Muscle layer of colon (tissue), 2 donors: ENCODE data around the gene FBXW9.
A peak's percentile ranks its signal among the peaks of the same experiment; 100 is the strongest.
"Not testable (repeated sequence)": the region's sequence is repeated elsewhere in the genome, so short reads cannot be mapped to it uniquely, and the experiment has no call there.

Experiments used
- H3K27ac ChIP-seq: one replicate; pipeline ENCODE4 v1.7.0; 2013; ENCODE audit warnings: low read depth, mild to moderate bottlenecking, low read length, moderate library complexity
- H3K27me3 ChIP-seq, 2 donors: one replicate each; pipeline ENCODE4 v1.7.0; 2013; ENCODE audit warnings: low read length in 2 of 2, mild to moderate bottlenecking in 2 of 2; ENCODE audit not compliant: insufficient read depth in 2 of 2, control insufficient read depth in 1 of 2
- H3K36me3 ChIP-seq: one replicate; pipeline ENCODE4 v1.7.0; 2013; ENCODE audit warnings: mild to moderate bottlenecking, low read length; ENCODE audit not compliant: insufficient read depth
- H3K4me1 ChIP-seq: one replicate; pipeline ENCODE4 v1.7.0; 2013; ENCODE audit warnings: mild to moderate bottlenecking, low read length; ENCODE audit not compliant: insufficient read depth
- H3K4me3 ChIP-seq, 2 donors: one replicate each; pipeline ENCODE4 v1.7.0; 2013; ENCODE audit warnings: low read length in 2 of 2, low read depth in 1 of 2, mild to moderate bottlenecking in 1 of 2, moderate library complexity in 1 of 2
- H3K9ac ChIP-seq: one replicate; pipeline ENCODE4 v1.7.0; 2013; ENCODE audit warnings: low read length
- H3K9me3 ChIP-seq: one replicate; pipeline ENCODE4 v1.7.0; 2013; ENCODE audit warnings: mild to moderate bottlenecking, low read length
- donor health status: abdominal sarcoma.
- donor health status: Adenocarcinoma of cecum.

Gene FBXW9

DNA sequence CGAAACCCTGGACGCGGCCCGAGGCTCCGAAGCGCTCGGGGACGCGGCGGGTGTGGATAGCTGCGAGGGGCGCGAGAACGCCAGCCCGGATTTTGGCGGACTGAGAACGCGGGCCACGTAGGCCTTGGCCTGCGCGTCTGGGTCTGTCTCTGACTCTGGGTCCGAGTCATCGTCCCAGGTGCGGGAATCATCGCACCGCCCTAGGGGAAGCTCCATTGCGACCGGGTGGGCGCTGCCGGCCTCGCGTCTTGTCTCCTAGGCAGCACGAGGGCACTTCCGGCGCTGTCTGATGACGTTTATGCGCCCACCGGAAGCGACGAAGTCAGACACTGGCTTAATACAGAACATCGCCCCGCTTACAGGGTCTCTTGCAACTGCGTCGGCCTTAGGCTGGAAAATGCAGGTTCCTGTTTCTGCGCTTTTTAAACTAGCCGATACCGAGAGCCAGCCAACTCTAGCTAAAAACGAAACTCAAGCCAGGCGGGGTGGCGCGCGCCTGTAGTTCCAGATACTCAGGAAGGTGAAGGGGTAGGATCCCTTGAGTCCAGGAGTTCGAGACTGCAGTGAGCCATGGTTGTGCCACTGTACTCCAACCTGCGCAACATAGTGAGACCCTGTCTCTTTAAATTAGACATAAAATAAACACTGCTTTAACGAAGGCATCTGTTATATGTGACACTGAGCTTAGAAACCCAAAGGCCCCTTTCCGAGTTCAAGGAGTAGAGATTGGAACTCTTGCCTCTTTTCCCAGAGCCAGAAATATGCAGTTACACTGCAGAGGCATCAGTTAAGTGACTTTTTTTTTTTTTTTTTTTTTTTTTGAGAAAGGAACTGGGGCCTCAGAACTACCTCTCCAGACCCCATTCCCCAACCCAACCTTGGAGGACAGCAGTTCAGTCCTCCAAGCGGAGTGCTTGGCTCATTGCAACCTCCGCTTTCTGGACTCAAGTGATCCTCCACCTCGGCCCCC lies at the start of gene FBXW9:
Gene FBXW9, minus strand, starts transcription at position 266 of the 970 bp plus-strand sequence. Its CDS starts 50 bp downstream, at position 216.
- Histone ChIP-seq H3K9me3 (no peaks in the 10 kb centered on the region), H3K4me3 (peak within 1 kb of the TSS; percentile 75 to 80), H3K27me3 (no peaks in the 10 kb centered on the region), H3K4me1 (peaks cover 13% of the 10 kb centered on the region), H3K9ac (peak within 1 kb of the TSS; percentile 41), H3K27ac (peak within 1 kb of the TSS; percentile 88), H3K36me3 (peaks cover 10% of the 10 kb centered on the region)

DNA sequence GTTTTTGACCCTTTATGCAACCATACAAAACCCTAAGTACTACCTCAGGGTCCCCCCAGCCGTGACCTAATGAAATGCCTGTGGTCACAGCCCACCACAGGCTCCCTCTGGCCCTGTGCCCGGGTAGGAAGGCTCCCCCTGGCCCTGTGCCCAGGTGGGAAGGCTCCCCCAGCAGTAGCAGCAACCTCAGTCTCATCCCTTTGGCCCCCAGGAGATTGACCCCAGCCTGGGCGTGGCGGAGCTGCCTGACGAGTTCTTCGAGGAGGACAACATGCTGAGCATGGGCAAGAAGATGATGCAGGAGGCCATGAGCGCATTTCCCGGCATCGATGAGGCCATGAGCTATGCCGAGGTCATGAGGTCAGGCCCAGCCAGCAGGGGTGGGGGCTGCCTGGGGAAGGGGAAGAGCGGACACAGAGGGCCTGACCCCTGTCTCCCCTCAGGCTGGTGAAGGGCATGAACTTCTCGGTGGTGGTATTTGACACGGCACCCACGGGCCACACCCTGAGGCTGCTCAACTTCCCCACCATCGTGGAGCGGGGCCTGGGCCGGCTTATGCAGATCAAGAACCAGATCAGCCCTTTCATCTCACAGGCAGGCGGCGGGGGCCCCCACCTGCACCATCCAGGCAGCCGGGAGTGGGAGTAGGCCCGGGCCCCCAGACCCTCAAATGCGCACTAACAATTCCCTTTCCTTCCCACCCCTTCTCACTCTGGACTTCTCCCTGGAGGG lies 48.9 kb upstream of the FBXW9 start:
- Histone ChIP-seq H3K27me3 (peaks cover 0 to 8% of the 10 kb centered on the region in 2 donors), H3K36me3 (peaks cover 15% of the 10 kb centered on the region), H3K9me3 (peaks cover 5% of the 10 kb centered on the region), H3K27ac (no peak overlapping the region), H3K4me3 (no peak overlapping the region), H3K9ac (no peak overlapping the region), H3K4me1 (no peaks in the 10 kb centered on the region)

DNA sequence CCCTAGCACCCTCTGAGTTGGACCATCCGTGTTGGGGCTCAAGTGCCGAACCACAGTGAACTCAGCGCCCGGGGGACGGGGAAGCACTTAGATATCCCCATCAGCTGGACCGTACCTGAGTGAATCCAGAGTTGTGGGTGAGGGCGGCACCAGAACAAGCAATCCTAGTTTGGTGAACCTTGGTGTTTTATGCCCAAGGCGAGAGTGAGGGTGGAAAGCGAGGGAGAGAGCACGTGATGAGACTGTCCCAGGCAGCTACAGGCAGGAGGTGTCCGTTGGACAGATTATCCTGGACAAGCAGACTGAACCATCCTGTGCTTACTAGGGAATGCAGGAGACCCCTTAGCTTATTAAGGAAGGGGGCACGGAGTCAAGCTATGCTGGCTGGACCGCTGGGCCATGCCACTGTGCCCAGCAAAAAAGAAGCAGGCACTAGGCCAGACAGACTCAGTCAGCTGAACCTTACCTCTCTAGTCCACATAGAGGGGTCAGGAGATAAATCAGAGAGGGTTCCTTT lies 41.5 kb upstream of the FBXW9 start:
- H3K4me3 ChIP-seq = peak overlapping the region; percentile 85 to 97
- H3K36me3 ChIP-seq = peaks cover 14% of the 10 kb centered on the region
- H3K4me1 ChIP-seq = peaks cover 23% of the 10 kb centered on the region
- no peaks in the 10 kb centered on the region for H3K27me3 ChIP-seq
- H3K9ac ChIP-seq = peak overlapping the region; percentile 68
- H3K27ac ChIP-seq = peak overlapping the region; percentile 86
- H3K9me3 ChIP-seq = no peaks in the 10 kb centered on the region

GRCh38 chr19:12736995-12737834 lies 40.8 kb upstream of the FBXW9 start, which contains the start of gene GET3:
TSS of gene GET3 (plus strand) at chr19:12737497. CDS start at chr19:12737506, 9 bp downstream.
- H3K27ac ChIP-seq = peak within 1 kb of the TSS; percentile 86
- H3K9me3 ChIP-seq = no peaks in the 10 kb centered on the region
- H3K36me3 ChIP-seq = peaks cover 14% of the 10 kb centered on the region
- peak within 1 kb of the TSS; percentile 85 to 97 for H3K4me3 ChIP-seq
- H3K9ac ChIP-seq = peak within 1 kb of the TSS; percentile 68
- H3K27me3 ChIP-seq = no peaks in the 10 kb centered on the region
- peaks cover 30% of the 10 kb centered on the region for H3K4me1 ChIP-seq

DNA sequence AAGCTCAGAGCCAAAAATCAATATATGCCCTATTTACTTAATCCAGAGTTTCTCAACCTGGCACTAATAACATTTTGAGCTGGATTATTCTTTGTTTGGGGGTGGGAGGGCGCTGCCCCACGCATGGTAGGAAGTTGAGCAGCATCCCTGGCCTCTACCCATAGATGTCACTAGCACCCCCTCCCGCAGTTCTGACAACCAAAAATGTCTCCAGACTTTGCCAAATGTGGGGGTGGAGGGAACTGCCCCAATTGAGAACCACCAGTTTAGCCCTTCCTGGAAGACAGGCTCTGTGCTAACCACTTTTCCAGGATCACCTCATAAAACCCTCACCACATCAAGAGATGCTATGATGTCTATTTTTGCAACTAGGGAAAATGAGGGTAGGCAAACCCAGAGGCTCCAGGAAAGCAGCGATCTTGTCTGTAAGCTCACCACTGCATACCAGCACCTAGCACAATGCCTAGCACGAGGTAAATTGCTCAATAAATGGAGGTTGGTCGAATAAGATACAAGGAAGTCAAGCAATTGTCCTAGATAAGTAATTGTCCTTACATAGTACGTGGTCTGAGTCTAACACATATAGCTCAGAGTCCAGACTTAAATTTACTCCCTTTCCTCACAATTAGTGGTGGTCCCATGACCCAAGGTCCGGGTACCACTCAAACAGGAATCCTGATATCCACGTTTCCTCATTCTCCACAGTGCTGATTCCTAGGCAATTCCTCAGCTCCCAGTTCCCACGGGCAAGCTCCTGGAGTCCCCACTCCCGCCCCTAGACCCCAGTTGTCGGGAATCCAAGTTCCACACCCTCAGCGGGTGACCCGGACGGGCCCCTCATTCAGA lies 37.2 kb upstream of the FBXW9 start:
- H3K27me3 ChIP-seq = no peaks in the 10 kb centered on the region
- peaks cover 36% of the 10 kb centered on the region for H3K4me1 ChIP-seq
- peak overlapping the region; percentile 89 for H3K9ac ChIP-seq
- H3K4me3 ChIP-seq = peak overlapping the region; percentile 69 to 94
- peak overlapping the region; percentile 97 for H3K27ac ChIP-seq
- H3K36me3 ChIP-seq = peaks cover 26% of the 10 kb centered on the region
- no peaks in the 10 kb centered on the region for H3K9me3 ChIP-seq

DNA sequence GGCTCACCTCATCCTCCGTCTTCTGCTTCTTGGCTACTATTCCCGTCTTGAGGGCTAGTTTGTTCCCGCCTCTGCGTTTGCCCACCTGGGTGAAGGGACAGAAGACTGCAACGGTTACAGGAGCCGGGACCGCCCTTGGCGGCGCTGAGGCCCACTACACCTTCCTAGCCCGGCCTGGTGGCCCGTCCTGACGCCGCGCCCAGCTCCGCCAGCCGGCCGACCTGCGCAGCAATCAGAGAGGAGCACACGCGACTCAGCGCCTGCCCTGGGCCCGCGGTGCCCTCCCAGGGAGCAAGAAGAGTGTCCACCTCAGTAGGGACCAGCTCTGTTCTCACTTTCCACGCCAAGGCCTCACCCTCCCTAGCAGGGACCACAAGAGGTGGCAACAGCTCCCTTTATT lies 34.9 kb upstream of the FBXW9 start:
- Histone ChIP-seq H3K9ac (no peak overlapping the region), H3K4me3 (no peak overlapping the region), H3K4me1 (peaks cover 24% of the 10 kb centered on the region), H3K9me3 (no peaks in the 10 kb centered on the region), H3K27ac (no peak overlapping the region), H3K27me3 (no peaks in the 10 kb centered on the region), H3K36me3 (peaks cover 23% of the 10 kb centered on the region)

DNA sequence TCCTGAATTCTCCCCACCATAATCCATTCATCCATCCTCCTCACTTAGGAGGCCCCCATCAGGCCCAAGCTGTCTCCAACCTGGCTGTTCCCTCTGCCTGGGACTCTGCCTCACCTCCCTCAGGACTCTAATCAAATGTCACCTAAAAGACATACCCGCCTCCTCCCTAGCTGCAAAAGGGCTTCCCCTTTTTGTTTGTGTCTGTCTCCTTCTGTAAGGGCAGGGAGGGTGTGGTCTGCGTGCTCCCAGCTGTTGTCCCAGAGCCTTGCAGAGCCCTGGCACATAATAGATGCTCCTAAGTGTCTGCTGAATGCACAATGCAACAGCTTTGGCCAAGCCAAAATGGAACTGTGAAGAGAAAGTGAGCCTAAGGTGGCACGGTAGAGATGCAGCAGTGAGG lies 33.6 kb upstream of the FBXW9 start:
- H3K27me3 ChIP-seq = no peaks in the 10 kb centered on the region
- no peaks in the 10 kb centered on the region for H3K9me3 ChIP-seq
- H3K4me1 ChIP-seq = peaks cover 24% of the 10 kb centered on the region
- no peak overlapping the region for H3K27ac ChIP-seq
- no peak overlapping the region for H3K4me3 ChIP-seq
- peaks cover 23% of the 10 kb centered on the region for H3K36me3 ChIP-seq
- no peak overlapping the region for H3K9ac ChIP-seq

DNA sequence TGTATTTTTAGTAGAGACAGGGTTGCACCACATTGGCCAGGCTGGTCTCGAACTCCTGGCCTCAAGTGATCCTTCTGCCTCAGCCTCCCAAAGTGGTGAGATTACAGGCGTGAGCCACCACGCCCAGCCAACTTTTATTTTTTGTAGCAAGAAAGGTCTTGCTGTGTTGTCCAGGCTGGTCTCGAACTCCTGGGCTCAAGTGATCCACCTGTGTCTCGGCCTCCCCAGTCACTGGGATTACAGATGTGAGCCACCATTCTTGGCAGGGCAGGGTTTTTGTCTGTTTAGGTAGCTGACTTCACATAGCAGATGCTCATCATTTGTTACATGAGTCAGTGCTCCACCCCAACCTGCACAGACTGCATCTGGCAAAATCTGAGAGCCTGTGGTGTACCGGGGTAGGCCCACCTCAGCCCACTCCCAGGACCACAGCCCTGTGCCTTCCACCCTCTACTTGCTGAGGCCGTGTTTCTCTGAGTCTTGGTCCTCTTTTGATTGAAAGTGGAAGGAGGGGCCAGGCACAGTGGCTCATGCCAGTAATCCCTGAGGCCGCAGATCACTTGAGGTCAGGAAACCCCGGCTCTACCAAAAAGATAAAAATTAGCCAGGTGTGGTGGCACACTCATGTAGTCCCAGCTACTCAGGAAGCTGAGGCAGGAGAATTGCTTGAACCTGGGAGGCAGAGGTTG lies 31.5 kb upstream of the FBXW9 start:
- Histone ChIP-seq H3K4me3 (no peak overlapping the region), H3K4me1 (peaks cover 29% of the 10 kb centered on the region), H3K9me3 (no peaks in the 10 kb centered on the region), H3K27me3 (no peaks in the 10 kb centered on the region), H3K36me3 (peaks cover 23% of the 10 kb centered on the region), H3K9ac (no peak overlapping the region), H3K27ac (no peak overlapping the region)

DNA sequence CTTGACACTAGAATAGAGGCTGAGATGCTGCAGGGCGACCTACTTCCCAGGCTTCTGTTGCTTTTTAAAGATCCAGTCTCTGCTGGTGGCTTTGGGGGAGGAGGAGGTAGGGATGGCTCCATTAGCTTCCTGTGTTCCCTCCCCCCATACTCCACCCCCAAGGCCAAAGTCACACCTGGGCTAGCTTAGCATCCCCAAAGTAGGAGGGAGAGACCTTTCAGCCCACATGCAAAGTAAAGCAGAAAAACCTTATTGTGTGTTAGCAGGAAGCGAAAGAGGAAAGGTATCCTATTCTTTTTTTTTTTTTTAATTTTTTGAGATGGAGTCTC lies 30.5 kb upstream of the FBXW9 start:
- H3K36me3 ChIP-seq = peaks cover 23% of the 10 kb centered on the region
- H3K4me1 ChIP-seq = peaks cover 22% of the 10 kb centered on the region

GRCh38 chr19:12725612-12726011 lies 29.2 kb upstream of the FBXW9 start:
- not testable (repeated sequence) for H3K4me3 ChIP-seq, H3K27me3 ChIP-seq, H3K9me3 ChIP-seq, H3K27ac ChIP-seq, H3K9ac ChIP-seq
- peaks cover 18% of the 10 kb centered on the region for H3K4me1 ChIP-seq
- H3K36me3 ChIP-seq = peaks cover 18% of the 10 kb centered on the region

More for the DNA sequence above, 30.5 kb upstream of the FBXW9 start:
- Histone ChIP-seq H3K4me3 (no peak overlapping the region), H3K27me3 (no peaks in the 10 kb centered on the region), H3K9me3 (no peaks in the 10 kb centered on the region), H3K9ac (no peak overlapping the region), H3K27ac (no peak overlapping the region)
